Liver (tissue), 3 donors: ENCODE data around the gene ATP2C1.

Experiments
- CTCF ChIP-seq: fragments of 150-350 bp; IDR thresholded peaks from 2 replicates; pipeline ENCODE4 v1.5.1; 2017; ENCODE audit warnings: improper control_type of control experiment, low read depth, low read length; ENCODE audit not compliant: missing input control
- JUND ChIP-seq, 2 donors: IDR thresholded peaks; 2 replicates each; pipeline ENCODE4 v1.6.1; 2016; ENCODE audit warnings: antibody characterized with exemption in 2 of 2
- donor health status: healthy.
- donor health status: healthy.

- TF ChIP-seq CTCF (no peak), JUND (IDR thresholded peaks at IDR 0.05) (no peak)
Observed at GRCh38 chr3:130963444-130963843, 69.6 kb downstream of the ATP2C1 start.
